SK-N-SH (cell line): ENCODE data around the gene STX2. TPM values are rescaled to one million over a fixed set of nuclear protein-coding genes. Genes with fewer than 3 reads are reported as not detected.
A peak's percentile ranks its signal among the peaks of the same experiment; 100 is the strongest.

Experiments used
- CTCF ChIA-PET: fragments of 300-600, 350-600 bp; formaldehyde crosslinking; extraction: SDS; loops from one replicate; lab custom pipeline; 2021; lab: Yijun Ruan, JAX
- POLR2A ChIA-PET: fragments of 350-600 bp; sonication (Branson Sonifier 250); formaldehyde crosslinking; extraction: SDS; loops from one replicate; lab custom pipeline; 2020; ENCODE audit warnings: antibody characterized with exemption, inconsistent platforms; lab: Yijun Ruan, JAX
- DNase-seq: peaks from one replicate; pipeline ENCODE4 v3.0.0; 2012
- H2AFZ ChIP-seq: fragments of 200-600 bp; sonication (generic); 2 replicates; pipeline ENCODE4 v1.8.1; 2016; ENCODE audit warnings: antibody characterized with exemption, mild to moderate bottlenecking, low read depth
- H3F3A ChIP-seq: fragments of 200-600 bp; sonication (generic); replicated peaks from 2 replicates; pipeline ENCODE3; 2016; ENCODE audit warnings: antibody characterized with exemption, mild to moderate bottlenecking; ENCODE audit not compliant: insufficient read depth
- H3K27ac ChIP-seq, 2 experiments: fragments of 200-500 bp in 1 of 2; fragments of 200-600 bp in 1 of 2; sonication (Bioruptor generic) in 1 of 2; sonication (generic), shearing (Covaris generic) in 1 of 2; 2 replicates each; pipeline versions ENCODE4 v1.5.1 to v1.6.1; 2014 to 2016; ENCODE audit warnings: low read depth in 2 of 2, inconsistent platforms in 1 of 2, low read length in 1 of 2, mild to moderate bottlenecking in 1 of 2, mixed read lengths in 1 of 2
- H3K27me3 ChIP-seq: fragments of 200-600 bp; sonication (generic), shearing (Covaris generic); 2 replicates; pipeline ENCODE4 v1.6.1; 2016; ENCODE audit warnings: mixed run types; ENCODE audit not compliant: insufficient read depth
- H3K36me3 ChIP-seq, 2 experiments: fragments of 200-500 bp in 1 of 2; fragments of 200-600 bp in 1 of 2; sonication (Bioruptor generic) in 1 of 2; sonication (generic) in 1 of 2; replicated peaks in 1 of 2; 2 replicates each; pipeline versions ENCODE3 to v1.5.1; 2014 to 2016; ENCODE audit warnings: low read length in 1 of 2, mild to moderate bottlenecking in 1 of 2; ENCODE audit not compliant: insufficient read depth in 2 of 2, control insufficient read depth in 1 of 2
- H3K4me1 ChIP-seq, 2 experiments: fragments of 200-500 bp in 1 of 2; fragments of 200-600 bp in 1 of 2; sonication (Bioruptor generic) in 1 of 2; sonication (generic), shearing (Covaris generic) in 1 of 2; 2 replicates each; pipeline versions ENCODE4 v1.5.1 to v1.6.1; 2014 to 2016; ENCODE audit warnings: low read depth in 1 of 2, low read length in 1 of 2, mixed run types in 1 of 2; ENCODE audit not compliant: insufficient read depth in 2 of 2, control insufficient read depth in 1 of 2
- H3K4me2 ChIP-seq: fragments of 200-600 bp; sonication (generic), shearing (Covaris generic); 2 replicates; pipeline ENCODE4 v1.6.1; 2017; ENCODE audit warnings: mixed run types
- H3K4me3 ChIP-seq, 2 experiments: fragments of 200-500 bp in 1 of 2; fragments of 200-600 bp in 1 of 2; sonication (Bioruptor generic) in 1 of 2; sonication (generic), shearing (Covaris generic) in 1 of 2; 2 replicates each; pipeline versions ENCODE4 v1.5.1 to v1.8.1; 2014 to 2016; ENCODE audit warnings: low read depth in 2 of 2, inconsistent platforms in 1 of 2, low read length in 1 of 2, mild to moderate bottlenecking in 1 of 2, mixed read lengths in 1 of 2, moderate library complexity in 1 of 2
- H3K79me2 ChIP-seq: fragments of 200-600 bp; sonication (generic); 2 replicates; pipeline ENCODE4 v1.8.1; 2017; ENCODE audit warnings: mild to moderate bottlenecking; ENCODE audit not compliant: insufficient read depth
- H3K9ac ChIP-seq: fragments of 200-600 bp; sonication (generic); 2 replicates; pipeline ENCODE4 v1.6.1; 2017; ENCODE audit warnings: mixed run types
- H3K9me2 ChIP-seq: fragments of 200-600 bp; sonication (generic); 2 replicates; pipeline ENCODE4 v1.6.1; 2017; ENCODE audit warnings: mixed run types
- H3K9me3 ChIP-seq: fragments of 200-600 bp; sonication (generic); 2 replicates; pipeline ENCODE4 v1.6.1; 2017; ENCODE audit warnings: mixed run types, mild to moderate bottlenecking, moderate library complexity
- H4K20me1 ChIP-seq: fragments of 200-600 bp; sonication (generic); 2 replicates; pipeline ENCODE4 v1.6.1; 2017; ENCODE audit warnings: mild to moderate bottlenecking, mixed run types; ENCODE audit not compliant: insufficient read depth
- CHD2 ChIP-seq: fragments of 150-350 bp; IDR thresholded peaks from 2 replicates; pipeline ENCODE4 v1.6.1; 2018; ENCODE audit warnings: low read length; ENCODE audit not compliant: partially characterized antibody
- ELF1 ChIP-seq: IDR thresholded peaks from 2 replicates; pipeline ENCODE4 v1.4.0; 2012
- EZH2phosphoT487 ChIP-seq: fragments of 200-600 bp; sonication (generic); IDR thresholded peaks from 2 replicates; pipeline ENCODE4 v1.6.1; 2017; ENCODE audit warnings: low read depth, mixed run types, mild to moderate bottlenecking, antibody characterized with exemption, moderate library complexity, borderline replicate concordance
- MXI1 ChIP-seq: IDR thresholded peaks from 2 replicates; pipeline ENCODE4 v1.6.1; 2012; ENCODE audit warnings: mild to moderate bottlenecking, low read depth, low read length, improper control_type of control experiment
- NFIC ChIP-seq: IDR thresholded peaks from 2 replicates; pipeline ENCODE4 v1.4.0; 2012; ENCODE audit warnings: borderline replicate concordance
- RAD21 ChIP-seq: IDR thresholded peaks from 2 replicates; pipeline ENCODE4 v1.6.1; 2012; ENCODE audit warnings: mild to moderate bottlenecking, low read length
- SMC3 ChIP-seq: IDR thresholded peaks from 2 replicates; pipeline ENCODE4 v1.6.1; 2012; ENCODE audit warnings: low read depth, low read length, improper control_type of control experiment
- TAF1 ChIP-seq: IDR thresholded peaks from 2 replicates; pipeline ENCODE4 v1.6.1; 2012; ENCODE audit warnings: low read depth, mild to moderate bottlenecking, low read length, moderate library complexity, borderline replicate concordance
- TCF12 ChIP-seq: IDR thresholded peaks from 2 replicates; pipeline ENCODE4 v1.4.0; 2012
- USF1 ChIP-seq: IDR thresholded peaks from 2 replicates; pipeline ENCODE4 v1.4.0; 2012; ENCODE audit warnings: low read depth, borderline replicate concordance
- WGBS: methylation state at CpG from one replicate; pipeline ENCODE4 v1.1.6; 2017; ENCODE audit warnings: low lambda C conversion rate; 5-methylcytosine and 5-hydroxymethylcytosine counted together
- polyA plus RNA-seq, 3 experiments: library from polyadenylated mRNA; depleted of rRNA; stranded (reverse); fragments of >200 nt; gene quantifications; 2 replicates each; pipeline ENCODE4 v1.2.3, GENCODE V29; 2012
- TF ChIP-seq, protein P1 (sequence below): IDR thresholded peaks from 2 replicates; pipeline ENCODE4 v1.4.0; 2012; ENCODE audit warnings: low read depth, borderline replicate concordance
- TF ChIP-seq, protein P2 (sequence below): fragments of 150-350 bp; IDR thresholded peaks from 2 replicates; pipeline ENCODE4 v1.6.1; 2017; ENCODE audit warnings: antibody characterized with exemption, low read length, low read depth, borderline replicate concordance
- TF ChIP-seq, protein P3 (sequence below): fragments of 200-600 bp; sonication (generic); IDR thresholded peaks from 2 replicates; pipeline ENCODE4 v1.6.1; 2017; ENCODE audit warnings: antibody characterized with exemption, mild to moderate bottlenecking, moderate library complexity
- TF ChIP-seq, protein P4 (sequence below): IDR thresholded peaks from 2 replicates; pipeline ENCODE4 v1.4.0; 2012; ENCODE audit warnings: low read depth

Gene STX2
- polyA plus RNA-seq, 1 of the 3 experiments (the other 2 are of a cell fraction) = 25.1 TPM

DNA sequence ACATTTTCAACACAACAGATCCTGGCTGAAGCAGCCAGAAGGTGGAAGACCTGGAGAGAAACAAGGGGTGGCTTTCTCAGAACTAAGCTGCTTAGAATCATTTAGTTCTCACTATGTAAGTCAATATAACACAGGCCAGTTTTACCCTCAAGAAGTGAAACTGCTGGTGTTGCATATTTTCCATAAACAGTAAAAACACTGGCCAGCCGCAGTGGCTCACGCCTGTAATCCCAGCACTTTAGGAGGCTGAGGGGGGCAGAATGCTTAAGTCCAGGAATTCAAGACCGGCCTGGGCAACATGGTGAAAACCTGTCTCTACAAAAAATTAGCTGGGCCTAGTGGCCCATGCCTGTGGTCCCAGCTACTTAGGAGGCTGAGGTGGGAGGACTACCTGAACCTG, 11.6 kb downstream of the STX2 start (continued):
- TF ChIP-seq, protein P1, sequence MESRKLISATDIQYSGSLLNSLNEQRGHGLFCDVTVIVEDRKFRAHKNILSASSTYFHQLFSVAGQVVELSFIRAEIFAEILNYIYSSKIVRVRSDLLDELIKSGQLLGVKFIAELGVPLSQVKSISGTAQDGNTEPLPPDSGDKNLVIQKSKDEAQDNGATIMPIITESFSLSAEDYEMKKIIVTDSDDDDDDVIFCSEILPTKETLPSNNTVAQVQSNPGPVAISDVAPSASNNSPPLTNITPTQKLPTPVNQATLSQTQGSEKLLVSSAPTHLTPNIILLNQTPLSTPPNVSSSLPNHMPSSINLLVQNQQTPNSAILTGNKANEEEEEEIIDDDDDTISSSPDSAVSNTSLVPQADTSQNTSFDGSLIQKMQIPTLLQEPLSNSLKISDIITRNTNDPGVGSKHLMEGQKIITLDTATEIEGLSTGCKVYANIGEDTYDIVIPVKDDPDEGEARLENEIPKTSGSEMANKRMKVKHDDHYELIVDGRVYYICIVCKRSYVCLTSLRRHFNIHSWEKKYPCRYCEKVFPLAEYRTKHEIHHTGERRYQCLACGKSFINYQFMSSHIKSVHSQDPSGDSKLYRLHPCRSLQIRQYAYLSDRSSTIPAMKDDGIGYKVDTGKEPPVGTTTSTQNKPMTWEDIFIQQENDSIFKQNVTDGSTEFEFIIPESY = no peak
- TF ChIP-seq, protein P2, sequence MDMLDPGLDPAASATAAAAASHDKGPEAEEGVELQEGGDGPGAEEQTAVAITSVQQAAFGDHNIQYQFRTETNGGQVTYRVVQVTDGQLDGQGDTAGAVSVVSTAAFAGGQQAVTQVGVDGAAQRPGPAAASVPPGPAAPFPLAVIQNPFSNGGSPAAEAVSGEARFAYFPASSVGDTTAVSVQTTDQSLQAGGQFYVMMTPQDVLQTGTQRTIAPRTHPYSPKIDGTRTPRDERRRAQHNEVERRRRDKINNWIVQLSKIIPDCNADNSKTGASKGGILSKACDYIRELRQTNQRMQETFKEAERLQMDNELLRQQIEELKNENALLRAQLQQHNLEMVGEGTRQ = no peak
- TF ChIP-seq RAD21 (no peak), ELF1 (no peak), TCF12 (no peak)

GRCh38 chr12:130826151-130826801, 12.8 kb downstream of the STX2 start:
- Histone ChIP-seq H3K79me2 (peaks cover 82% of the 10 kb centered on the region), H4K20me1 (peaks cover 15% of the 10 kb centered on the region), H3K9ac (no peak overlapping the region)
- 84% methylated on average over 14 of the region's 21 CpGs for WGBS
- peak; percentile 50 for TF ChIP-seq RAD21
- no peak for TF ChIP-seq NFIC
- TF ChIP-seq CHD2 = no peak
- TF ChIP-seq USF1 = 0 out of 2 replicates have a peak, but pooled peaks have one; percentile 7
- no peak for TF ChIP-seq EZH2phosphoT487
- TF ChIP-seq TAF1 = no peak
- TF ChIP-seq, protein P3, sequence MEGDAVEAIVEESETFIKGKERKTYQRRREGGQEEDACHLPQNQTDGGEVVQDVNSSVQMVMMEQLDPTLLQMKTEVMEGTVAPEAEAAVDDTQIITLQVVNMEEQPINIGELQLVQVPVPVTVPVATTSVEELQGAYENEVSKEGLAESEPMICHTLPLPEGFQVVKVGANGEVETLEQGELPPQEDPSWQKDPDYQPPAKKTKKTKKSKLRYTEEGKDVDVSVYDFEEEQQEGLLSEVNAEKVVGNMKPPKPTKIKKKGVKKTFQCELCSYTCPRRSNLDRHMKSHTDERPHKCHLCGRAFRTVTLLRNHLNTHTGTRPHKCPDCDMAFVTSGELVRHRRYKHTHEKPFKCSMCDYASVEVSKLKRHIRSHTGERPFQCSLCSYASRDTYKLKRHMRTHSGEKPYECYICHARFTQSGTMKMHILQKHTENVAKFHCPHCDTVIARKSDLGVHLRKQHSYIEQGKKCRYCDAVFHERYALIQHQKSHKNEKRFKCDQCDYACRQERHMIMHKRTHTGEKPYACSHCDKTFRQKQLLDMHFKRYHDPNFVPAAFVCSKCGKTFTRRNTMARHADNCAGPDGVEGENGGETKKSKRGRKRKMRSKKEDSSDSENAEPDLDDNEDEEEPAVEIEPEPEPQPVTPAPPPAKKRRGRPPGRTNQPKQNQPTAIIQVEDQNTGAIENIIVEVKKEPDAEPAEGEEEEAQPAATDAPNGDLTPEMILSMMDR = peak; percentile 74
- TF ChIP-seq MXI1 = 0 out of 2 replicates have a peak, but pooled peaks have one; percentile 19
- peak; percentile 36 for TF ChIP-seq SMC3
- TF ChIP-seq, protein P4, sequence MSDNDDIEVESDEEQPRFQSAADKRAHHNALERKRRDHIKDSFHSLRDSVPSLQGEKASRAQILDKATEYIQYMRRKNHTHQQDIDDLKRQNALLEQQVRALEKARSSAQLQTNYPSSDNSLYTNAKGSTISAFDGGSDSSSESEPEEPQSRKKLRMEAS = peak; percentile 54; the same call in 1 of the 2 replicates
- TF ChIP-seq, all 33 proteins: peak for 6
- DNase-seq = peak; percentile 85
- no peaks in the 10 kb centered on the region for H3K9me2 ChIP-seq
- H2AFZ ChIP-seq = no peak overlapping the region
- no peak overlapping the region for H3K27ac ChIP-seq
- POLR2A ChIA-PET = no interaction called here
- no peaks in the 10 kb centered on the region for H3K27me3 ChIP-seq
- peak overlapping the region in 1 of 2 experiments; percentile 29; a peak in 1 of 4 replicates for H3K4me3 ChIP-seq
- H3K36me3 ChIP-seq = peaks cover 5 to 9% of the 10 kb centered on the region in 2 experiments
- CTCF ChIA-PET = interaction anchor here (0.6 to 2.6 kb wide), 9 partner anchors 10 to 263 kb away, joined by 3 to 25 read pairs (median 5); no protein-coding TSS in a partner anchor
- H3K4me2 ChIP-seq = no peak overlapping the region
- no peaks in the 10 kb centered on the region for H3K9me3 ChIP-seq
- H3K4me1 ChIP-seq = peaks cover 0 to 13% of the 10 kb centered on the region in 2 experiments; a peak in 1 of 4 replicates
- no peaks in the 10 kb centered on the region for H3F3A ChIP-seq
